Common myeloid progenitor, CD34-positive (primary cell): Measurements from ENCODE around the gene CPLX3.

Experiments used
- CTCF ChIA-PET: fragments of 350-600 bp; sonication (Branson Sonifier 250); formaldehyde crosslinking; loops from one replicate; lab custom pipeline; 2021; ENCODE audit warnings: antibody characterized with exemption; lab: Charles Lee
- POLR2A ChIA-PET: fragments of 350-600 bp; sonication (Branson Sonifier 250); formaldehyde crosslinking; loops from one replicate; lab custom pipeline; 2021; ENCODE audit warnings: antibody characterized with exemption; lab: Charles Lee
- DNase-seq, 3 donors: peaks; one replicate each; pipeline versions ENCODE4 v3.0.0 to v3.0.0-alpha.2; 2013
- H3K27ac ChIP-seq, 2 experiments: 1 replicate in 1 of 2; 2 replicates in 1 of 2; pipeline ENCODE4 v1.7.0; 2013; ENCODE audit warnings: inconsistent platforms in 2 of 2, low read length in 2 of 2, mild to moderate bottlenecking in 2 of 2, low read depth in 1 of 2, moderate library complexity in 1 of 2; ENCODE audit not compliant: severe bottlenecking in 2 of 2, insufficient read depth in 1 of 2, poor library complexity in 1 of 2
- H3K27me3 ChIP-seq, 5 experiments: replicated peaks in 2 of 5; 1 replicate in 3 of 5; 2 replicates in 2 of 5; pipeline versions ENCODE4 v1.6.1 to v1.7.0; 2013; ENCODE audit warnings: low read length in 4 of 5, mild to moderate bottlenecking in 2 of 5, moderate library complexity in 2 of 5, inconsistent platforms in 1 of 5; ENCODE audit not compliant: insufficient read depth in 5 of 5, control insufficient read depth in 4 of 5
- H3K36me3 ChIP-seq, 4 experiments: 1 replicate in 2 of 4; 2 replicates in 2 of 4; pipeline versions ENCODE4 v1.6.1 to v1.7.0; 2013; ENCODE audit warnings: low read length in 3 of 4, control low read depth in 1 of 4, mild to moderate bottlenecking in 1 of 4; ENCODE audit not compliant: control insufficient read depth in 4 of 4, insufficient read depth in 4 of 4
- H3K4me1 ChIP-seq, 4 experiments: 1 replicate in 3 of 4; 2 replicates in 1 of 4; pipeline versions ENCODE4 v1.6.1 to v1.7.1; 2013; ENCODE audit warnings: low read length in 3 of 4, mild to moderate bottlenecking in 3 of 4, control low read depth in 1 of 4, inconsistent platforms in 1 of 4, moderate library complexity in 1 of 4; ENCODE audit not compliant: control insufficient read depth in 4 of 4, insufficient read depth in 4 of 4; ENCODE audit errors: control extremely low read depth in 1 of 4
- H3K4me3 ChIP-seq, 7 experiments: 1 replicate in 4 of 7; 2 replicates in 3 of 7; pipeline versions ENCODE4 v1.5.1 to v1.7.0; 2013; ENCODE audit warnings: mild to moderate bottlenecking in 7 of 7, low read length in 6 of 7, moderate library complexity in 6 of 7, inconsistent platforms in 2 of 7, low read depth in 2 of 7, control low read depth in 1 of 7; ENCODE audit not compliant: insufficient read depth in 4 of 7, control insufficient read depth in 1 of 7; ENCODE audit errors: extremely low read depth in 1 of 7
- H3K9me3 ChIP-seq, 5 experiments: 1 replicate in 4 of 5; 2 replicates in 1 of 5; pipeline versions ENCODE4 v1.6.1 to v1.7.1; 2013; ENCODE audit warnings: low read length in 4 of 5, mild to moderate bottlenecking in 2 of 5, inconsistent platforms in 1 of 5, low read depth in 1 of 5, moderate library complexity in 1 of 5; ENCODE audit not compliant: control insufficient read depth in 4 of 5, insufficient read depth in 2 of 5; ENCODE audit errors: control extremely low read depth in 1 of 5
- WGBS: methylation state at CpG from one replicate; pipeline ENCODE4 v1.1.5; 2013; ENCODE audit not compliant: insufficient coverage; 5-methylcytosine and 5-hydroxymethylcytosine counted together

The CPLX3 gene

GRCh38 chr15:74829991-74830390, 3.6 kb downstream of the CPLX3 start:
- H3K9me3 ChIP-seq: no peaks in the 10 kb centered on the region
- H3K27ac ChIP-seq: no peak overlapping the region
- H3K4me3 ChIP-seq: no peak overlapping the region
- peaks cover 0 to 3% (median 0%) of the 10 kb centered on the region in 4 experiments for H3K36me3 ChIP-seq
- CTCF ChIA-PET: interaction anchor here (0.7 to 1.7 kb wide), 10 partner anchors 8 to 195 kb away, joined by 3 to 5 read pairs (median 4); partner anchors contain the start of gene FAM219B
- H3K27me3 ChIP-seq: peaks cover 0 to 29% (median 9%) of the 10 kb centered on the region in 5 experiments
- no peak for DNase-seq
- POLR2A ChIA-PET: no interaction called here
- peaks cover 0 to 23% (median 20%) of the 10 kb centered on the region in 4 experiments for H3K4me1 ChIP-seq
- WGBS: 81% methylated on average over 5 of the region's 6 CpGs

- peaks cover 0 to 10% (median 2%) of the 10 kb centered on the region in 4 experiments for H3K36me3 ChIP-seq
- DNase-seq: no peak
- no peaks in the 10 kb centered on the region for H3K9me3 ChIP-seq
- no peak overlapping the region for H3K27ac ChIP-seq
- ChIA-PET CTCF (interaction anchor here (0.7 to 1.7 kb wide), 5 partner anchors 9 to 120 kb away, joined by 3 to 4 read pairs (median 3); no protein-coding TSS in a partner anchor), POLR2A (no interaction called here)
- H3K27me3 ChIP-seq: peaks cover 0 to 25% (median 9%) of the 10 kb centered on the region in 5 experiments
- no peak overlapping the region for H3K4me3 ChIP-seq
- 100% methylated on average over 5 of the region's 5 CpGs for WGBS
- H3K4me1 ChIP-seq: peaks cover 0 to 23% (median 20%) of the 10 kb centered on the region in 4 experiments
Measured at GRCh38 chr15:74830868-74831267, 4.4 kb downstream of the CPLX3 start.

GRCh38 chr15:74831813-74832495, 5.5 kb downstream of the CPLX3 start:
- DNase-seq: no peak
- CTCF ChIA-PET: interaction anchor here (1.0 to 2.3 kb wide), 6 partner anchors 10 to 60 kb away, joined by 3 to 8 read pairs (median 4); partner anchors contain the start of gene ULK3
- Histone ChIP-seq H3K4me3 (no peak overlapping the region), H3K9me3 (no peaks in the 10 kb centered on the region), H3K36me3 (peaks cover 0 to 20% (median 7%) of the 10 kb centered on the region in 4 experiments), H3K27ac (no peak overlapping the region), H3K4me1 (peaks cover 0 to 20% (median 15%) of the 10 kb centered on the region in 4 experiments), H3K27me3 (peaks cover 0 to 19% (median 6%) of the 10 kb centered on the region in 5 experiments)
- WGBS: 90% methylated on average over 12 of the region's 15 CpGs
- POLR2A ChIA-PET: no interaction called here

- no peak overlapping the region for H3K27ac ChIP-seq
- H3K4me3 ChIP-seq: no peak overlapping the region
- H3K27me3 ChIP-seq: peaks cover 0 to 10% (median 1%) of the 10 kb centered on the region in 5 experiments
- H3K9me3 ChIP-seq: no peaks in the 10 kb centered on the region
- CTCF ChIA-PET: interaction anchor here (0.8 to 2.3 kb wide), 13 partner anchors 8 to 211 kb away, joined by 3 to 8 read pairs (median 4); partner anchors contain the start of gene ULK3
- peaks cover 0 to 20% (median 15%) of the 10 kb centered on the region in 4 experiments for H3K4me1 ChIP-seq
- WGBS: 88% methylated on average over 2 of the region's 4 CpGs
- peaks cover 0 to 29% (median 12%) of the 10 kb centered on the region in 4 experiments for H3K36me3 ChIP-seq
- no peak for DNase-seq
- POLR2A ChIA-PET: no interaction called here
Measured at GRCh38 chr15:74832826-74833225, 6.4 kb downstream of the CPLX3 start.

GRCh38 chr15:74833376-74834107, 7.1 kb downstream of the CPLX3 start:
- no peak overlapping the region for H3K4me3 ChIP-seq
- whole genome bisulfite sequencing: 67% methylated on average over 10 of the region's 12 CpGs
- no peak overlapping the region for H3K27ac ChIP-seq
- peak in 2 of 3 donors; percentile 35 to 37 for DNase-seq
- ChIA-PET CTCF (interaction anchor here (0.8 to 2.3 kb wide), 14 partner anchors 9 to 212 kb away, joined by 3 to 8 read pairs (median 4); partner anchors contain the start of gene ULK3), POLR2A (interaction anchor here (0.6 kb wide), 1 partner anchor 180 kb away, joined by 3 read pairs; no protein-coding TSS in a partner anchor)
- no peaks in the 10 kb centered on the region for H3K9me3 ChIP-seq
- H3K4me1 ChIP-seq: peaks cover 0 to 20% (median 15%) of the 10 kb centered on the region in 4 experiments
- H3K27me3 ChIP-seq: peaks cover 0 to 3% (median 0%) of the 10 kb centered on the region in 5 experiments
- H3K36me3 ChIP-seq: peaks cover 0 to 36% (median 18%) of the 10 kb centered on the region in 4 experiments

- 61% methylated on average over 3 of the region's 5 CpGs for WGBS
- Histone ChIP-seq H3K36me3 (peaks cover 0 to 54% (median 32%) of the 10 kb centered on the region in 4 experiments), H3K27me3 (no peaks in the 10 kb centered on the region), H3K4me1 (peaks cover 0 to 20% (median 15%) of the 10 kb centered on the region in 4 experiments), H3K27ac (no peak overlapping the region), H3K4me3 (no peak overlapping the region), H3K9me3 (no peaks in the 10 kb centered on the region)
- POLR2A ChIA-PET: no interaction called here
- CTCF ChIA-PET: interaction anchor here (1.3 to 2.0 kb wide), 2 partner anchors 9 to 35 kb away, joined by 4 read pairs; no protein-coding TSS in a partner anchor
- peak; percentile 42 to 53 (median 53) for DNase-seq
Measured at GRCh38 chr15:74835312-74835823, 8.9 kb downstream of the CPLX3 start.
